GM19035 (cell line): ENCODE results near the gene LRPPRC.
"Not testable (repeated sequence)": the region's sequence is repeated elsewhere in the genome, so short reads cannot be mapped to it uniquely, and the experiment has no call there.

ENCODE experiments used
- ATAC-seq: cut with Tn5 transposase; IDR thresholded peaks from one replicate; pipeline ENCODE4 v1.9.1; 2021; ENCODE audit not compliant: unreplicated experiment

Gene LRPPRC

DNA sequence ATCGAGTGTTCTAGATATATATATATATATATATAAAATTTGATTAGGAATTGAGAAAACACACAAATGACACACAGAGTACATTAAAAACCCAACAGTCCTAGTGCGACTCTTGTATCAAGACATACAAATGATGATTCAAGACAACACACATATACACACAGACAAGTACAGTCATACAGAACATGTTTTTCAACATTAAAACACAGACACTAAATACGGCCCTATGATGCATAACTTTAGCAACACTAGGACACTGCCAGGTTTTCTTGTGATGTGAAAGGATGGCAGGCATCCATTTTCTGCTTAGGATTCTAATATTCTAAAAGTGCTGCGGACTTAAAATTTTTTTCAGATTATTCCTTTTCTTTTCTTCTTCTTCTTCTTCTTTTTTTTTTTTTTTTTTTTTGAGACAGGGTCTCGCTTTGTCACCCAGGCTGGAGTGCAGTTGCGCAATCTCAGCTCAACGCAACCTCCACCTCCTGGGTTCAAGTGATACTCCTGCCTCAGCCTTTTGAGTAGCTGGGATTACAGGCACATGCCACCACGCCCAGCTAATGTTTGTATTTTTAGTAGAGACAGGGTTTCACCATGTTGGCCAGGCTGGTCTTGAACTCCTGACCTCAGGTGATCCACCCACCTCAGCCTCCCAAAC is 84.5 kb downstream of the LRPPRC start:
- not testable (repeated sequence) for ATAC-seq

DNA sequence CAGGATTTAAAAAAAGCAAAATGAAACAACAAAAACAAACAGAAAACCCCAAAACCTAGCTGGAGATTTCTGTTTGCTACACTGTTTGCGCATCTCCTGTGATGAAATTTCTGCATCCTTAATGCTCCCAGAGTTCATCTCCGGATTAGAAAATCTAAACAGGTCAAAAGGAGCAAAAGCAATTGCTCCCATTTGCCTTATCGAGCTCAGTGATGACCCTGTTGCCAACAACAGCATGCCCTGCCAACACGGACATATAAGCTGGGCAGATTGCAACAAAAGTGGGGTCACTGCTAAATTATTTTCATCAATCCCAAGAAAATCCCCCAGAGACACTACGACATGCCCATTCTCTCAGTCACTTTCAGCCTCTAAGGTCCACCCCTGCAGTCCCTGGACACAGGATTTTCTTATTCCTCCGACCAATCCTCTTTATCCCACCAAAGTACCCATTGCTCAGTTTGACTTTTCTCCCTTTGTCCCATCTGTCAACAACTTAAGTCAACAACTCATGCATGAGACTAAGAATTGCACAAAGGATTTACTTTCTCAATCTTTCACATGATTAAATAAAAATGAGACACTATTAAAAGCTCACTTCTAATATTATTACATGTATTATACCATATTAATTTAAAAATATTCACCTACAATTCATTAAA is 89.2 kb downstream of the LRPPRC start:
- ATAC-seq: no peak

DNA sequence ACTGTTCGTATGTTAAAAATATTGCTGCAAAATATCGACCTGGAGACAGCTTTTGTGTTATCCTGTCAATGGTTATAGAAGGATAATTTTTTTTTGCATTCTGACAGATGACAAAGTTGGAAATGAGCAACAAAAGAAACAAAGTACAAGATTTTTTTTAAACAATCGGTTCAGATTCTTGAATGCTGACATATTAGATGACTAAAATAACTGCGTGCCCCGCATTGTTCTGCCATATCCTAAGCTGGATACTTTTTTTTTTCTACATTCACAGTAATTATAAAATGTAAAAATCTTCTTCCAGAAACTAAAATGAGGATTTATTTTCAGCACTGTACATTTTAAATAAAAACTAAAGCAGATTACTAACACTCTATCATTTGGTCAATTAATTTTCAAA is 89.9 kb downstream of the LRPPRC start:
- ATAC-seq: no peak

DNA sequence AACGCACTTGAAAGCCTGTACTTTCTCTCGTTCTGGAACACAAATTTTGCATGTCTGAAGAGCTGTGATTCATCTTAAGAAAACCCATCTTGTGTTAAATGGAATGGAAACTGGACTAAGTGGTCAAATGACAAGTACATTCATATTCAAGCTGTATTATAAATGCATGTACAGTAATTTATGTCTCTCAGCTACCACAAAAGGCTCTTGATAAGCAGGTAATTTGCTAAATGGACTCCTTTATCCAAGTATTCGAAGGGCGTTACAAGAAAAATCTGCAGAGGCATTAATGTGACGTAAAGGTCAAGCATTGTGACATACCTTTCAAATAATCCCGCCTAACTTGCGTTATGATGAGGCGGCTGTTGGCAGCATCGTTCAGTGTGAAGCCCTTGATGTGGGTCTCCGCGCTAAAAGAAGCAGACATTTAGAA is 90.4 kb downstream of the LRPPRC start:
- no peak for ATAC-seq

DNA sequence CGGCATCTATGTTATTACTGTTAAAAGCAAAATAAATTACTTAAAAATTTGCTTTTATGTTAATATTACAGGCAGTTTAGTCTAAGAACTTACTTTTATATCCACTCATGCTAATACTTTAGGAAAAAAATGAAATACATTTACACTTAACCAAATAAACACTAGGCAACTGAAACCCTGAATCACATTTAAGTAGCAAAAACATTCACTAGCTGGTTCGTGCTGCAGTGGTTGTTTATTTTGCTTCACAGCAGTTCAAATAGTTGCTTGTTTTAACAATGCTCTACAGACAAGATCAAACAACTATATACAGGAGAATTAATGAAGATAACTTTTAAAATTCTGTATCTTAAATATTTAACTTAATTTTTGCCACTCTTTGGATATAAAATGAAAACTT is 96.2 kb downstream of the LRPPRC start:
- no peak for ATAC-seq

DNA sequence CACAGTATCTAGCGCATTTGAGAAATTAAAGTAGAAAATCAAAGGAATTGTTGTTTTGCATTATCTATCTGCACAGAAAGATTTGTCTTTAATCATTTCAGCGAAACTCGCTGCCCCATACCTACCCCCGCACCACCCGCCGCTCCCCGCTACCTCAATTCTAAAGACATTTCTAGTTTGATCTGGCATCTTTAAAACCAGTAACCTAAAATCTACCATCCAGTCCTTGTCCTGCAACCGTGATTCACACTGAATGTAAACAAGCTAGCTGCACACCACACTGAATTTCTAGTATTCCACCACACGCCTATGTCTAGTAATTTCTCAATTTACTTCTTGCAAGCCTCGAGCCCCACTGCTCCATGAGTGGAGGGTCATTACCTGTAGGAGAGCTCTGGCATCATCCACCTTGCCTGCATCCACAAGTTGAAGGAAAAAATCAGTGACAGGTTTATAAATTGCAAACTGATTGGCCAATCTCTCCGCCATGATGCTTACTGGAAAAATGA is 96.9 kb downstream of the LRPPRC start:
- ATAC-seq: no peak

DNA sequence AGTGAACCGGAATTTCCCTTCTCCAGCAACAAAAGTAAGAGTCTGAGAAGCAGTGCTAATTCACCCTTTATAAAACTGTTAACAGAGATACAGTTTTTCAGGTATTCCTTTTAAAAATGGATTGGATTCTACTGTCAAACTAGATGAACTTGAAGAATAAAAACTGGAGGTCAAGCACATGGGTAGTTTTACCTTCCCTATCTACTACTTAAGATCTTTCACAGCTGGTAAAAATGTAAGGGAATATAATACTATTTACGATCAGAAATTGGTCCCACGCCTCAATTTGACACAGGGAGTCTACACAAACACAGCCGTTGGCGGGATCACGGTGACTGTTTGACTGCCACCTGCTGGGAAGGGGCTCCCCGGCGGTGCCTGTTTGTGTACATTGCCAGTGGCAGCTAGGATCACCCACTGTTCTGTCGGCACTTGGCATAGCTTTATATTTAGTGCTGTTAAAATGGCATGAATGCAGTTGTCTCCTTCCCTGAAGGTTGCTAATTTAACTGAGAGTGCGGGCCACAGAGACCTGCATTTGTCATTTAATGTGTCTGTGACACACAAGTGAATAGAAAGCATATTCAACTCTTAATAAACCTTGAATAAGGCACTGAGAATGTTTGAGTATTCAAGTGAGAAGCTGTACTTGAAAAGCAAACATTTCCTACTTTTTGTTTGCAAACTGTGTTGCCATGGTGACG is 97.5 kb downstream of the LRPPRC start:
- no peak for ATAC-seq

DNA sequence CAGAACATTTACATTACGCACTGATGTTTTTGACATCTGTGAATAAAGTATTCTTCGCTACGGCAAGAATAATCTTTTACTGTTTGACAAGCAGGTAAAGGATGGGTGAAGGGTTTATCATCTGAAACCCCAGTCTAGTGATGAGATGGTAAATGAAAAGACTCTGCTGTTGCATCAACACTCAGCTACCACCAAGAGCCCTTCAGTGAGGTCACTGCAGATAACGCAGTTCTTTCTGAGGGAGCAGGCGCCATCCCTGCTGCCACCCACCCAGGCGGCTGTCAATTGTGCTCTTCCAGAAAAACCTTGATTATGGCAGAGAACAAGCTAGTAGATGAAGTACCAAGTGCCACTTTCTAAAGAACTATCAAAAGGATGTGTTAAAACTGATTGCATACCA is 98.3 kb downstream of the LRPPRC start:
- ATAC-seq: no peak

DNA sequence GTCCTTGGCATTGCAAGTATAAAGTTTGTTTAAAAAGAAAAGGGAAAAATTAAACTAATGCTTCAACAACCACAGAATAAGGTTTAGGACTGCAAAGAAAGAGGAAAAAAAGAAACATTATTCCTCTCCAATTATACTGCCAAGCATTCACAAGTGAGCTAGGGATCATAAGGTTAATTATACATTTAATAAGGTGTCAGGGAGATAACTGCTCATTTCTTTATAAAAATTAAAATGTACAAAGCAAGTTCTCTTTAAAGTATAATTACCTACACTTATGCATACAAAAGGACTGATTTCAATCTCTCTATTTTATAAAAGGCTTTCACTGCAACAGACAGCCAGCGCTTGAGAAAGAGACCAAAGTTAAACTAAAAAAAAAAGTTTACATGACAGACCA is 98.9 kb downstream of the LRPPRC start:
- no peak for ATAC-seq

DNA sequence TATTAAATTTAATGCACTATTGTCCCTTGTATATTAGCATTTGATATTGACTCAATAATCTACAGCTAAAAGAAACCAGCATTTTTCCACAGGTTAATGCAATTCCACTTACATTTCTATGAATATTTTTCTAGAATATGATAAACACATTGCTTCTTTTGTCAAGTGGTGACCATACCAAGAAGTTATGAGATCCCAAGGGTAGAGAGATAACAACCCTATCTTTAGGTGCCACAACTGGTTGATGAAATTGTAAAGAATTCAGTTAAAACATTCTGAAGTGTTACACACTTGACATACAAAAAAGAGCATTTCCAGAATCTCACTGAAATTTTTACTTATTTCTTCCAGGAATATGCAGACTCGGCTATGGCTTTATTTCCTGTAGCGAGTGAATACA is 101.0 kb downstream of the LRPPRC start:
- ATAC-seq: no peak

DNA sequence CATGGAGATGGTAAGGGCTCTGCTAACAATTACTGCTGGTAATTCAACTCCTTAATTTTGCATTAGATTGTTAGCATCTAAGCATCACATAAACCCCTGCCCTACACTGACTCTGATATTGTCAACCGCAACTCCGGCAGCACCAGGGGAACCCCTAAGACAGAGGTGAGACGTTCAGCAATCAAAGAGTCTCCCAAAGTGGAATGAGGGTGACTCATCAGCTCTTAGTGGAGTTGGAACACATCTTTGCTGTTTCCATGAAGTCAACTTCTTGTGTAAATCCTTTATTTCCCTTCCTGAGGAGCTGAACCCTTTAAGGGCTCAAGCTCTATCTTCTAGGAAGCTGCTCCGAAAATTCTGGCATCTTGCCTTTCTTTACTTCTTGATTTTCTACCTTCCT is 104.9 kb downstream of the LRPPRC start:
- ATAC-seq: no peak

DNA sequence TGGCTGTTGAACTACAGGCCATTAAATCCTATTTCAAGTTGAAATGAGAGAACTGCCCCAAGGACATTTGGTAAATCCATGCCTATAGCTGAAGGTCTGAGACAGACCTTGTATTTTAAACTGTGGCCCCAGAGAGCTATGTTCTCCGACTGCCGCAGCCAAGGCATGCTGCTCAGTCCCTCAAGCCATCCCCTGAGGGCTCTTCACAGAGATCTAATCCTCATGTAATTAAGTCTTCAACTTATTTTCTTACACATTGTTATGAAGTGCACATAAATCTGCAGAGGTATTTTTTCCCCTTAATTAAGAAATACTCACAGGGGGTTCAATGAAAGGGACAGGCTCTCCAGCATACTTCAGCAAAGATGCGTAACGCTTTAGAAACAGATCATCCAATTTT is 106.4 kb downstream of the LRPPRC start:
- ATAC-seq: no peak

DNA sequence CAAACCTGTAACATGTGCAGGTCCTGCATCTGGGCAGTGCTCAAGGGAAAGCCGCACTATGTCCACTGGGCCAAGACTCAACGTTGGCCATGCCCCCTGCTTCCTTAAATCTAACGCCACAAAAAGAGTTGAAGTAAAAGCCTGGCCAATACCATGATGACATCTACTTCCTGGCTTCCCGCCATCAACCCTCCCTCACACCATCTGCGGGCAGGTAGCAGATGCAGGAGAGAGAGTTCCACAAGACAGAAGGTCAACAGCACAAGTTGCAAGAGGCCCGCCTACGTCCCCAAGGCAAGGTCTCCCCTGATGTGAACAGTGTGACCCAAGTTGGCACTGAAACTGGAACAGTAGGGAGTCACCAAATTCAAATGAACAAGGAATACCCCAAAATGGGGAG is 108.6 kb downstream of the LRPPRC start:
- ATAC-seq: no peak

DNA sequence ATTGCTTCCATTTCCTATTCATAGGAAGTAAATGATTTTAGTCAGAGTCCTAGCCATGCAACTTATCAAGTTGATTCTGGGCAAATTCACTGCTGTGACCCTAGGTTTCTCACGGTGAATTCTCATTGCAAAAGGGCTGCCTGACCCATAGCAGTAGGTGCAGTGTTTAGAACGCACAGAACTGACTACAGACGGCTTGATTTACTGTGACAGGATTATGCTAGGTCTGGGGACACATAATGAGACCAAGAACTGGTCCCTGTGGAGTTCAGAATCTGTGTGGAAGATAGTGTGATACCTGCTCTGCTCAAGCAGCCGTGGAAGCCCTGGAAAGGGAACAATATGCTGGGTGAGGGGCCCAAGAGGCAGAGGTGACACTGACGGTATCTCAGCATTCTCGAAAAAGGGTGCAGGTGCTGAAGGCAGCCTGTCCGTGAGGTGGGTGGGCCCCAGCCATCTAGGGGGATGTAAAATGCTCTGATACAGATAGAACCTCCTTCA is 110.6 kb downstream of the LRPPRC start:
- no peak for ATAC-seq

DNA sequence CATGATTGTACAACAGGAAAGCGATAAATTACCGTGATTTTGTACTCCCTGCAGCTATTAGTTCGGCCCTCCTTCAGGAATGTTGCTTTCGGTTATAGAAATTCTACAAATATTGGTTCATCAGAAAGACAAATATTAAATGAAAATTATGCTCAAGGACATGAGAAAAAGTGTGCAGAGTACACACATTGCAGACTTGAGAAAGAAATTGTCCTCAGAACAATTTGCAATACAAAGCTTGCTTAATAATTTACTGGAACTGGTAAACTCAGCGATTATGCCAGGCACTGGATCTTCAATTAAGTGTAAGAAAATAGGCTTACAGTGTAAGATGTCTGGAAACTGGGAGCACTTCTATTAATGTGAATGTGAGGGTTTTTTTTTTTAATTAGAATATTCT is 111.1 kb downstream of the LRPPRC start:
- ATAC-seq: no peak

DNA sequence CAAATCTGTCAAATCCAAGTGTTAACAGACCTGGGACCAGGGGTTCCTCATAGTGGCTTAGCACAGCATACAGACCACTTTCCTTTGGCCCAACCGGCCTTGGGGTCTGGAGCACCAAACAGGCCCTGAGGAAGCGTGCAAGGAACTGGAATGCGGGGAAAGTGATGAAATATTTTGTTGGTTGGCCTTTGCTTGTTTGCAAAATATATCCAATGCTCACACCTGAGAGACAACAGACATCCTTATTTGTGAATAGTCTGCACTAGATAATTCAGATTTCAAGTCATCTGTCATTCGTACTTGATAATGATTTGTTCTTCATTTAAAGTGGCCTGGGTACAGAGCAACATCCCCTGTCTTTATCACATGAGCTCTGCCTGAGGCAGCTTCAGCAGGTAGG is 113.5 kb downstream of the LRPPRC start:
- no peak for ATAC-seq

DNA sequence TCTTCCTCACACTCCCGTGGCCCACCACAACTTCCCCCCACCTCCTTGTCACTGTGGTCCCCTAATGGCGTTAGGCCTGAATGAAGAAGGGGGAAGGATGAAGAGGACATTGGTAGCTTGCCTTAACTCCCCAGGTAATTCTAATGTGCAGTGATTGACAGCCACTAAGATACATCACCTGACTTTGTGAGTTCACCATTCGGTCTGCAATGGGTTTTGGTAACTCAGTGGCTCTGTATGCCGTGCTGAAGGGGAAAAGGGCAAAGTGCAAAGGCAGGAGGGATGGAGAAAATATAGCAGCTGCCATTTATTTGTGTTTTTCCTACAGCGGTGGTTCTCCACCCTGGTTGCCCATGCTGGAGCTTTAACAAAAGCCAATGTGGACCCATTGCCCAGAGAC is 114.8 kb downstream of the LRPPRC start:
- no peak for ATAC-seq

DNA sequence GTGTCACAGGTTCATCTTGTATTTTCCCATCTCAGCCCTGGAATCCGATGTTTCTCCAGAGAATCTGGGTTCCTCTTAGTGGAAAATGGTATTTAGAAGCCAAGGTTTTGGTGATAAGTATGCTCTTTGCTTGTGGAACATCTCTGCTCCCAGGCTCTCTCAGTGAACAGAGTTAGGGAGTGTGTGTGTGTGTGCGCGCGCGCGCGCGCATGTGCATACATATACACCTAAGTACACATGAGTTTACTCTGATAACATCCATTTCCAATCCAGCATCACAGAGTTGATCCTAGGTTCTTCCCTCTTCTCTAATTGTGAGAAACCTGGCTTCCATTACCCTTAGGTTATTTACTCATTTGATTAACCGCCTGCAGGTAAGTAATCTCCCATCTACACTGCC is 115.3 kb downstream of the LRPPRC start:
- no peak for ATAC-seq

DNA sequence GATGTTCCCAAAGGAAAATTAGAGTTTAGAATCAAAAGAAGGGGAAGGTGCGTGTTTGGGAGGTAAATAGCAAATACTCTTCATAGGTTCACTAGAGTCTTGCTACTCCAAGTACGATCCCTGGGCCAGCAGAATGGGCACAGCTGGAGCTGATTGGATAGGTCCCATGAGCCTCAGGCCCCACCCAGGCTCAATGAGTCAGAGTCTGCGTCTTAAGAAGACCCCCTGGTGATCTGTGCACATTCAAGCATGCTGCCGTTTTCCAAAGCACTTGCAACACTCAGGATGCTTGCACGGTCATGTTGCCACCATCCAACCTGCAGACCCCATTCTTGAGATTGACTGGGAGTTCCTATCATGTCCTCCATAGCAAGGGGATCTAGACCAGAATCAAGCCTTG is 116.5 kb downstream of the LRPPRC start:
- no peak for ATAC-seq

DNA sequence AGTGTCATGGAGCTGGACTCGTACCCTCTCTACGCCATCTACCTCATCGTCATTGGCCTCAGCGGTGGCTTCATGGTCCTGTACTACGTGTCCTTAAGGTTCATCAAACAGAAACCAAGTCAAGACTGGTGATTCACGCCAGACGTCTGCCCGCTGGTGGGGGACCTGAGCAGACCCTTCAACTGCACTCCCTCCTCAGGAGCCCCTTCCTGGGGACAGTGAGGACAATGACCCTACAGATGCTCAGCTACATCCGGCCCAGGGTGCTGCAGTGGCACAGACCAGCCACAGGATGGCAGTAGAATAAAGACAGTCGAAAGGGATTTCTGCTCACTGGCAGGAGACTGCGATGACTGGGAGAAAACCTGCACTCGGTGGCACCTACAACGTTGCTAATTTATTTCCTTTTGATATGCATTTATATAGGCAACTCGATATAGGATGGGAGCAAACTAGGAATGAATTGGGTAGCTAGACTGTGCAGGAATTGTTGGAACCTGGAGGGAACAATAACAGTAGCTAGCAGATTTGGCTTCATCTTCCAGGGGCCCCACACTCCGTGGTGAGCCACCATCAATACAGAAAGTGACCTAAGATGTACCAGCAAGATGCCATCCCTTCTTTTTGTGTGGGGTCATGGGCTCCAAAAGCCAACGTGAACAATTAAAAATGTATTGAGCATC is 117.9 kb downstream of the LRPPRC start:
- peak; percentile 84 for ATAC-seq

DNA sequence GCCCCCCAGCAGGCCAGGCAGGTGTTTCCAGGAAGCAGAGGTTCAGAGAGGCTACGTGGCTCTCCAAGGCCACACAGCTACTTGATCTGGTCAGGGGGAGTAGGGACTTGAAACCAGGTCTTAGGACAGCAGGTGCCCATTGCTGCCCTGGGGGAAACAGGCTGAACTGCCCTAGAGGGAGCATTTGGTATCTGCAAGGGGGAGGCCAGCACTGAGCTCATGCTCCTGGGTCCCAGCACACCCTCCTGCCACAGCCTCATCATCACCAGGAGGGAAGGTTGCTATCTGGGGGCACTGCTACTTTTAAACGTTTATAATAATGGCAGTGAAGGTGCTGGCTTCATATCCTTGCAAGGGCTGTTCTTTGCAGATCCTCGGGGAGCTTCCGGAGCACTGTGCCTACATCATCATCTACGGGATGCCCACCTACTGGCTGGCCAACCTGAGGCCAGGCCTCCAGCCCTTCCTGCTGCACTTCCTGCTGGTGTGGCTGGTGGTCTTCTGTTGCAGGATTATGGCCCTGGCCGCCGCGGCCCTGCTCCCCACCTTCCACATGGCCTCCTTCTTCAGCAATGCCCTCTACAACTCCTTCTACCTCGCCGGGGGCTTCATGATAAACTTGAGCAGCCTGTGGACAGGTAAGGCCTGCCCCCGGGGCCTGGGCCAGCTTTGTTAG is 120.9 kb downstream of the LRPPRC start:
- ATAC-seq: no peak
